Neural cell (in vitro differentiated cells): ENCODE measurements around the gene CYP27A1.

Experiments
- EZH2 ChIP-seq: fragments of 200-600, 300-800 bp; shearing (Covaris generic), sonication (generic); IDR thresholded peaks from 2 replicates; pipeline ENCODE4 v1.6.1; 2014; ENCODE audit warnings: antibody characterized with exemption, low read length, borderline replicate concordance, mild to moderate bottlenecking; ENCODE audit not compliant: insufficient read depth, poor library complexity, severe bottlenecking
- MXI1 ChIP-seq: fragments of 450-650 bp; conservative IDR thresholded peaks from 2 replicates; pipeline ENCODE4 v1.6.1; 2014; ENCODE audit warnings: antibody characterized with exemption, mild to moderate bottlenecking; ENCODE audit not compliant: poor library complexity, severe bottlenecking
- POLR2AphosphoS5 ChIP-seq: IDR thresholded peaks from 2 replicates; pipeline ENCODE4 v1.6.1; 2012
- RAD21 ChIP-seq: fragments of 450-650 bp; conservative IDR thresholded peaks from 2 replicates; pipeline ENCODE4 v1.6.1; 2014; ENCODE audit warnings: antibody characterized with exemption, mild to moderate bottlenecking, moderate library complexity
- TAF1 ChIP-seq: IDR thresholded peaks from 2 replicates; pipeline ENCODE4 v1.6.1; 2012; ENCODE audit warnings: low read depth
- TF ChIP-seq, protein P1 (sequence below): fragments of 450-650 bp; IDR thresholded peaks from 2 replicates; pipeline ENCODE4 v1.5.1; 2014; ENCODE audit warnings: antibody characterized with exemption, mild to moderate bottlenecking, moderate library complexity; ENCODE audit not compliant: poor library complexity, severe bottlenecking

DNA sequence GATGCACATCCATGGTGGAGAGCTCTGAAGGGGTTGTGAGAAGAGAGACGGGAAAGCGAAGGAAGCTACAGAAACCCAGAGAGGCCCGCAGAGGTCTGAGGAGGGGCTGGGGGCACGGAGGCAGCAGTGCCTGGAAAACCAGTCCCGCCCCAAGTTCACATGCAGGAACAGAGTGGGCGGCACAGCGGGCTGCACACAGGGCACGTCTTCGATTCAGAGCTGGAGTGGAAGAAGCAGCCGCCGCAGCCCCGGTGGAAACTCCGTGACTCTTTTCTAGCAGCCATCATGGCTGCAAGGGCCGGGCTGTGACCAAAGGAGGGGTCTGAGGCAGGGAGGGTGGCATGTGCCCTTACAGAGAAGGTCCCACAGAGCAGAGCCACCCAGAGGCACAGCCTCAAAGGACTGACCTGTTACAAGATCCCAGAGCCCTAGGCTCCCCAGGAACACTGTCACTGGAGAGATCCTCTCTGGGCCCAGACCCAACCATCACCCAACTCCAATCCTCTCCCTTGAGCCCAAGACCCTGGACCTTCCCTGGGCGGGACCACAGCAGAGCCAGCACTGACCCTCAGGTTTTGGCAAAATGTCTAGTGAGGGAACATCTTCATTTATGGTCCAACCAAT is 38.9 kb downstream of the CYP27A1 start:
- TF ChIP-seq EZH2 (no peak), MXI1 (no peak), POLR2AphosphoS5 (no peak), TAF1 (no peak), RAD21 (no peak)
- TF ChIP-seq, protein P1, sequence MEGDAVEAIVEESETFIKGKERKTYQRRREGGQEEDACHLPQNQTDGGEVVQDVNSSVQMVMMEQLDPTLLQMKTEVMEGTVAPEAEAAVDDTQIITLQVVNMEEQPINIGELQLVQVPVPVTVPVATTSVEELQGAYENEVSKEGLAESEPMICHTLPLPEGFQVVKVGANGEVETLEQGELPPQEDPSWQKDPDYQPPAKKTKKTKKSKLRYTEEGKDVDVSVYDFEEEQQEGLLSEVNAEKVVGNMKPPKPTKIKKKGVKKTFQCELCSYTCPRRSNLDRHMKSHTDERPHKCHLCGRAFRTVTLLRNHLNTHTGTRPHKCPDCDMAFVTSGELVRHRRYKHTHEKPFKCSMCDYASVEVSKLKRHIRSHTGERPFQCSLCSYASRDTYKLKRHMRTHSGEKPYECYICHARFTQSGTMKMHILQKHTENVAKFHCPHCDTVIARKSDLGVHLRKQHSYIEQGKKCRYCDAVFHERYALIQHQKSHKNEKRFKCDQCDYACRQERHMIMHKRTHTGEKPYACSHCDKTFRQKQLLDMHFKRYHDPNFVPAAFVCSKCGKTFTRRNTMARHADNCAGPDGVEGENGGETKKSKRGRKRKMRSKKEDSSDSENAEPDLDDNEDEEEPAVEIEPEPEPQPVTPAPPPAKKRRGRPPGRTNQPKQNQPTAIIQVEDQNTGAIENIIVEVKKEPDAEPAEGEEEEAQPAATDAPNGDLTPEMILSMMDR: no peak
